Neural crest cell (in vitro differentiated cells): ENCODE data around the gene SH3RF2. TPM values are rescaled to one million over a fixed set of nuclear protein-coding genes. Genes with fewer than 3 reads are reported as not detected.

ENCODE experiments used
- DNase-seq: peaks from one replicate; pipeline ENCODE4 v3.0.0; 2021; ENCODE audit warnings: low read depth, mixed read lengths, low spot score
- H3K27ac Mint-ChIP-seq: one replicate; pipeline ENCODE4 v1.8.0; 2021; ENCODE audit warnings: mild to moderate bottlenecking, mixed read lengths; ENCODE audit not compliant: unreplicated experiment
- H3K27me3 Mint-ChIP-seq: 2 replicates; pipeline ENCODE4 v1.8.0; 2021; ENCODE audit warnings: low read depth, mild to moderate bottlenecking, mixed read lengths
- H3K36me3 Mint-ChIP-seq: 2 replicates; pipeline ENCODE4 v1.8.0; 2021; ENCODE audit warnings: low read depth, mild to moderate bottlenecking, mixed read lengths
- H3K4me1 Mint-ChIP-seq: 2 replicates; pipeline ENCODE4 v1.8.0; 2021; ENCODE audit warnings: mixed read lengths
- H3K4me3 Mint-ChIP-seq: one replicate; pipeline ENCODE4 v1.8.0; 2021; ENCODE audit warnings: mild to moderate bottlenecking, mixed read lengths
- H3K9me3 Mint-ChIP-seq: 2 replicates; pipeline ENCODE4 v1.8.0; 2021; ENCODE audit warnings: mixed read lengths
- CTCF ChIP-seq: fragments of 200-600 bp; sonication (generic); conservative IDR thresholded peaks from 2 replicates; pipeline ENCODE4 v1.5.0; 2021; ENCODE audit warnings: antibody characterized with exemption, mild to moderate bottlenecking
- total RNA-seq: library from RNA; stranded (reverse); gene quantifications from 2 replicates; pipeline ENCODE4 v1.2.1, GENCODE V29; 2021

Gene SH3RF2
- total RNA-seq, 1 donor from 2014 or later, result 0.72 TPM

- no peaks in the 10 kb centered on the region for H3K4me1 Mint-ChIP-seq
- no peak overlapping the region for H3K27ac Mint-ChIP-seq
- no peaks in the 10 kb centered on the region for H3K36me3 Mint-ChIP-seq
- TF ChIP-seq CTCF, result no peak
- no peaks in the 10 kb centered on the region for H3K9me3 Mint-ChIP-seq
- H3K27me3 Mint-ChIP-seq, result peaks cover 7% of the 10 kb centered on the region
- no peak overlapping the region for H3K4me3 Mint-ChIP-seq
- no peak for DNase-seq
Observed at GRCh38 chr5:146078566-146078965, 142.2 kb downstream of the SH3RF2 start.

- no peak for DNase-seq
- H3K27ac Mint-ChIP-seq, result no peak overlapping the region
- peaks cover 2% of the 10 kb centered on the region for H3K9me3 Mint-ChIP-seq
- H3K36me3 Mint-ChIP-seq, result peaks cover 4% of the 10 kb centered on the region
- H3K27me3 Mint-ChIP-seq, result peaks cover 3% of the 10 kb centered on the region
- no peak overlapping the region for H3K4me3 Mint-ChIP-seq
- H3K4me1 Mint-ChIP-seq, result no peaks in the 10 kb centered on the region
- no peak for TF ChIP-seq CTCF
Observed at GRCh38 chr5:146079695-146080373, 143.5 kb downstream of the SH3RF2 start.

- DNase-seq, result no peak
- TF ChIP-seq CTCF, result no peak
- Mint-ChIP-seq H3K9me3 (peaks cover 2% of the 10 kb centered on the region), H3K36me3 (peaks cover 4% of the 10 kb centered on the region), H3K27me3 (peaks cover 3% of the 10 kb centered on the region), H3K27ac (no peak overlapping the region), H3K4me1 (no peaks in the 10 kb centered on the region), H3K4me3 (no peak overlapping the region)
Observed at GRCh38 chr5:146081556-146081955, 145.2 kb downstream of the SH3RF2 start.

GRCh38 chr5:146082798-146083197 lies 146.4 kb downstream of the SH3RF2 start:
- no peak for DNase-seq
- H3K4me1 Mint-ChIP-seq, result no peaks in the 10 kb centered on the region
- H3K9me3 Mint-ChIP-seq, result peaks cover 2% of the 10 kb centered on the region
- H3K36me3 Mint-ChIP-seq, result peaks cover 4% of the 10 kb centered on the region
- peaks cover 3% of the 10 kb centered on the region for H3K27me3 Mint-ChIP-seq
- H3K4me3 Mint-ChIP-seq, result no peak overlapping the region
- no peak overlapping the region for H3K27ac Mint-ChIP-seq
- TF ChIP-seq CTCF, result no peak

- no peaks in the 10 kb centered on the region for H3K27me3 Mint-ChIP-seq
- peaks cover 4% of the 10 kb centered on the region for H3K36me3 Mint-ChIP-seq
- DNase-seq, result no peak
- no peak overlapping the region for H3K27ac Mint-ChIP-seq
- no peaks in the 10 kb centered on the region for H3K4me1 Mint-ChIP-seq
- TF ChIP-seq CTCF, result no peak
- no peak overlapping the region for H3K4me3 Mint-ChIP-seq
- peaks cover 2% of the 10 kb centered on the region for H3K9me3 Mint-ChIP-seq
Observed at GRCh38 chr5:146084376-146084775, 148.0 kb downstream of the SH3RF2 start.
